ENCODE measurements around the gene NTN1.
"Not testable (repeated sequence)": the region's sequence is repeated elsewhere in the genome, so short reads cannot be mapped to it uniquely, and the experiment has no call there.

NTN1 gene

GRCh38 chr17:9125722-9126121 lies 104.4 kb downstream of the NTN1 start:
- no peak for DNase-seq

GRCh38 chr17:9127340-9127739 lies 106.0 kb downstream of the NTN1 start:
- DNase-seq = no peak

- no peak for DNase-seq
Measured at GRCh38 chr17:9131371-9131770, 110.1 kb downstream of the NTN1 start.

- DNase-seq = no peak
Measured at GRCh38 chr17:9132291-9132690, 111.0 kb downstream of the NTN1 start.

- no peak for DNase-seq
Measured at GRCh38 chr17:9132944-9133610, 111.8 kb downstream of the NTN1 start.

GRCh38 chr17:9138161-9138717 lies 116.9 kb downstream of the NTN1 start:
- no peak for DNase-seq

GRCh38 chr17:9139695-9140094 lies 118.4 kb downstream of the NTN1 start:
- no peak for DNase-seq

GRCh38 chr17:9140550-9141424 lies 119.5 kb downstream of the NTN1 start:
- DNase-seq = no peak

- DNase-seq = no peak
Measured at GRCh38 chr17:9141425-9141753, 120.1 kb downstream of the NTN1 start.

- no peak for DNase-seq
Measured at GRCh38 chr17:9142772-9143494, 121.6 kb downstream of the NTN1 start.

- DNase-seq = no peak
Measured at GRCh38 chr17:9144502-9145249, 123.4 kb downstream of the NTN1 start.

GRCh38 chr17:9146064-9146463 lies 124.8 kb downstream of the NTN1 start:
- no peak for DNase-seq

GRCh38 chr17:9148905-9149525 lies 127.7 kb downstream of the NTN1 start:
- no peak for DNase-seq

GRCh38 chr17:9150446-9151090 lies 129.3 kb downstream of the NTN1 start:
- no peak for DNase-seq

- DNase-seq = no peak
Measured at GRCh38 chr17:9151091-9151490, 129.8 kb downstream of the NTN1 start.

- DNase-seq = not testable (repeated sequence)
Measured at GRCh38 chr17:9151740-9152139, 130.4 kb downstream of the NTN1 start.

- no peak for DNase-seq
Measured at GRCh38 chr17:9158544-9159452, 137.5 kb downstream of the NTN1 start.

GRCh38 chr17:9162275-9162985 lies 141.1 kb downstream of the NTN1 start:
- DNase-seq = no peak

- no peak for DNase-seq
Measured at GRCh38 chr17:9166788-9167187, 145.5 kb downstream of the NTN1 start.

- no peak for DNase-seq
Measured at GRCh38 chr17:9167379-9167778, 146.1 kb downstream of the NTN1 start.
